K562 (cell line): ENCODE data around the gene FCAMR. TPM values are rescaled to one million over a fixed set of nuclear protein-coding genes. Genes with fewer than 3 reads are reported as not detected.
A peak's percentile ranks its signal among the peaks of the same experiment; 100 is the strongest.

Experiments
- ATAC-seq: fragments of 200-7000 bp; cut with Tn5 transposase; 3 replicates; pipeline ENCODE4 v1.9.1; 2020; ENCODE audit warnings: moderate library complexity
- BruUV-seq: library from RNA; stranded (reverse); fragments of 400-500 nt; replicated peaks from 2 replicates; lab custom pipeline; 2021; lab: Mats Ljungman, UMichigan
- CTCF ChIA-PET: fragments of 300-600 bp; formaldehyde crosslinking; extraction: SDS; loops from one replicate; lab custom pipeline; 2021; ENCODE audit warnings: low intra/inter-chr PET ratio; lab: Yijun Ruan, JAX
- POLR2A ChIA-PET: fragments of 300-600, 350-650 bp; sonication (Branson Sonifier 250); formaldehyde crosslinking; extraction: SDS; loops from one replicate; lab custom pipeline; 2021; ENCODE audit warnings: antibody characterized with exemption, inconsistent platforms; lab: Yijun Ruan, JAX
- DNase-seq, 4 experiments: peaks; one replicate each; pipeline versions ENCODE4 v3.0.0 to v3.0.0-alpha.2; 2011 to 2018; ENCODE audit warnings: low spot score in 3 of 4, mixed read lengths in 3 of 4; ENCODE audit errors: extremely low read depth in 1 of 4
- FAIRE-seq: peaks from 2 replicates; lab custom pipeline; 2011; peaks lifted over from hg19 to GRCh38; lab: Jason Lieb, UNC
- H2AFZ ChIP-seq: 2 replicates; pipeline ENCODE4 v1.6.0; 2011; ENCODE audit warnings: low read depth, low read length, control low read depth, inconsistent platforms
- H3K27ac ChIP-seq: fragments of 200-600 bp; 3 replicates; pipeline ENCODE4 v1.8.0; 2011; ENCODE audit warnings: low read depth, mild to moderate bottlenecking, control low read depth, inconsistent platforms, low read length, moderate library complexity, mixed read lengths; ENCODE audit errors: extremely low read depth
- H3K27me3 ChIP-seq, 2 experiments: fragments of 300-600 bp in 1 of 2; 2 replicates in 1 of 2; 3 replicates in 1 of 2; pipeline versions ENCODE4 v1.6.0 to v1.8.0; 2011; ENCODE audit warnings: inconsistent platforms in 2 of 2, low read length in 2 of 2, mild to moderate bottlenecking in 1 of 2, mixed read lengths in 1 of 2, moderate library complexity in 1 of 2; ENCODE audit not compliant: control insufficient read depth in 2 of 2, insufficient read depth in 2 of 2
- H3K36me3 ChIP-seq: fragments of 300-600 bp; 3 replicates; pipeline ENCODE4 v1.8.0; 2011; ENCODE audit warnings: mild to moderate bottlenecking, low read length, inconsistent platforms; ENCODE audit not compliant: control insufficient read depth, insufficient read depth
- H3K4me1 ChIP-seq, 2 experiments: fragments of 200-600 bp in 1 of 2; replicated peaks in 1 of 2; 2 replicates in 1 of 2; 3 replicates in 1 of 2; pipeline versions ENCODE4 v1.5.1 to v1.8.0; 2011; ENCODE audit warnings: inconsistent platforms in 2 of 2, low read length in 2 of 2, mild to moderate bottlenecking in 1 of 2, mixed read lengths in 1 of 2, moderate library complexity in 1 of 2; ENCODE audit not compliant: control insufficient read depth in 2 of 2, insufficient read depth in 2 of 2
- H3K4me2 ChIP-seq: 2 replicates; pipeline ENCODE4 v1.6.1; 2011; ENCODE audit warnings: low read length, control low read depth, inconsistent platforms, mixed read lengths; ENCODE audit not compliant: insufficient read depth
- H3K4me3 ChIP-seq: fragments of 200-600 bp; sonication (generic), shearing (Covaris generic); 2 replicates; pipeline ENCODE4 v1.5.1; 2016; ENCODE audit warnings: control low read depth, inconsistent platforms
- H3K79me2 ChIP-seq: fragments of 200-600 bp; 3 replicates; pipeline ENCODE4 v1.8.0; 2011; ENCODE audit warnings: low read length, inconsistent platforms; ENCODE audit not compliant: control insufficient read depth, insufficient read depth
- H3K9ac ChIP-seq, 2 experiments: 2 replicates each; pipeline versions ENCODE4 v1.6.0 to v1.6.1; 2011; ENCODE audit warnings: low read depth in 2 of 2, low read length in 2 of 2, control low read depth in 1 of 2, inconsistent platforms in 1 of 2, mild to moderate bottlenecking in 1 of 2, mixed read lengths in 1 of 2; ENCODE audit not compliant: insufficient read depth in 1 of 2
- H3K9me1 ChIP-seq: one replicate; pipeline ENCODE4 v1.6.0; 2011; ENCODE audit warnings: inconsistent platforms, mild to moderate bottlenecking, low read length, moderate library complexity; ENCODE audit not compliant: control insufficient read depth, insufficient read depth
- H3K9me3 ChIP-seq: replicated peaks from 2 replicates; pipeline ENCODE4 v1.5.1; 2011; ENCODE audit warnings: low read depth, low read length, inconsistent platforms; ENCODE audit not compliant: control insufficient read depth, insufficient read depth
- H4K20me1 ChIP-seq: replicated peaks from 2 replicates; pipeline ENCODE4 v1.6.1; 2011; ENCODE audit warnings: low read length, inconsistent platforms, mixed read lengths; ENCODE audit not compliant: control insufficient read depth, insufficient read depth
- CGGBP1 ChIP-seq: fragments of 250-450 bp; sonication (Bioruptor Pico); IDR thresholded peaks from 2 replicates; pipeline ENCODE4 v1.9.0; 2021; ENCODE audit warnings: mild to moderate bottlenecking
- COPS2 ChIP-seq: fragments of 450-650 bp; conservative IDR thresholded peaks from 2 replicates; pipeline ENCODE4 v1.6.1; 2016; ENCODE audit warnings: mild to moderate bottlenecking, moderate library complexity
- CSDE1 ChIP-seq, 2 experiments: fragments of 450-650 bp; IDR thresholded peaks; 2 replicates each; pipeline ENCODE4 v1.6.1; 2016; ENCODE audit warnings: mild to moderate bottlenecking in 1 of 2
- MTA2 ChIP-seq: fragments of 450-650 bp; IDR thresholded peaks from 2 replicates; pipeline ENCODE4 v1.6.1; 2016; ENCODE audit warnings: low read depth
- NFATC3 ChIP-seq: fragments of 450-650 bp; IDR thresholded peaks from 2 replicates; pipeline ENCODE4 v1.6.1; 2017; ENCODE audit warnings: mild to moderate bottlenecking
- PHB ChIP-seq: fragments of 250-450 bp; sonication (Bioruptor Pico); IDR thresholded peaks from 2 replicates; pipeline ENCODE4 v1.5.0; 2021
- SMAD1 ChIP-seq: fragments of 150-350 bp; IDR thresholded peaks from 2 replicates; pipeline ENCODE4 v1.6.1; 2014; ENCODE audit warnings: low read length, low read depth; ENCODE audit not compliant: partially characterized antibody
- SRSF7 ChIP-seq: fragments of 200-400 bp; formaldehyde crosslinking; optimal IDR thresholded peaks from 2 replicates; pipeline ENCODE3; 2017; ENCODE audit warnings: mild to moderate bottlenecking, low read depth, low read length
- ZNF408 ChIP-seq: fragments of 250-450 bp; sonication (Bioruptor Pico); IDR thresholded peaks from 2 replicates; pipeline ENCODE4 v1.4.0; 2020; ENCODE audit warnings: low read depth, mild to moderate bottlenecking, moderate library complexity
- WGBS: fragments of 100-300 bp; shearing (Covaris generic); methylation state at CpG from one replicate; pipeline ENCODE4 v1.1.6; 2016; ENCODE audit warnings: low coverage, mixed read lengths; ENCODE audit not compliant: insufficient coverage; ENCODE audit errors: missing lambda C conversion rate; 5-methylcytosine and 5-hydroxymethylcytosine counted together
- in situ Hi-C: fragments of 300-500 bp; cut with MboI; formaldehyde crosslinking; loops from 4 replicates; pipeline ENCODE4 v1.15.0; 2018; ENCODE audit warnings: inconsistent platforms, mixed read lengths
- intact Hi-C: fragments of 100-400 bp; cut with micrococcal nuclease; formaldehyde crosslinking; loops from 2 replicates; pipeline ENCODE4 v1.14.2; 2022
- polyA plus RNA-seq, 8 experiments: library from polyadenylated mRNA; depleted of rRNA in 4 of 8; stranded (reverse) in 5 of 8; unstranded in 3 of 8; fragments of >200 nt; fragmentation: Nextera tagmentation in 2 of 8; fragmentation: Illumina TruSeq in 1 of 8; extraction: Ambion mirVana in 2 of 8; extraction: Trizol in 1 of 8; gene quantifications; 2 replicates each; pipeline versions ENCODE4 v1.2.1 to v1.2.3, GENCODE V29; 2011 to 2014; ENCODE audit warnings: inconsistent platforms in 1 of 8, missing spikeins in 1 of 8
- total RNA-seq, 7 experiments: library from RNA; depleted of rRNA in 6 of 7; stranded (reverse); fragments of >200 nt in 6 of 7; fragmentation: Illumina TruSeq in 2 of 7; extraction: Trizol in 2 of 7; gene quantifications; 2 replicates each; pipeline versions ENCODE4 v1.2.1 to v1.2.3, GENCODE V29; 2011 to 2021; ENCODE audit warnings: low replicate concordance in 1 of 7

Gene FCAMR
- total and polyA plus RNA-seq, 9 of the 15 experiments (the other 6 are each of a cell fraction or from before 2014, with no cell fraction given): not detected

DNA sequence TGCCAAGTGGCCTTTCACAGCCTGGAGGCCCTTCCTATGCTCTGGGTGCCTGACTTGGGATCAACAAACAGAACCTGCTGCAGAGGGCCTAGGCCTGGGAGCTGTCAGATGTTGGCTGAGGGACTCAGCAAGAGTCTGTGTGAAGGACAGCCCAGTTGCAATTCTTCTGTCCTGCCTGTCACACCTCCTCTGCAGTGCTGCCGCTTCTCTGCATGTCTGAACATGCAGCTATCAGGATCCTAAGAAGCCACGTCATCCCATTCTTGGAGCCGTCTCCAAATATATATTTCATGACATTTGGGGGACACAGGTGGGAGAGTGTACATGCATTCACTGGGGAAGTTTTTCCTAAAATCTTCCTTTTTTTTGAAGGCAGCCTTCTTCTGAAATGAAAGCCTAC, 8.6 kb downstream of the FCAMR start:
- Histone ChIP-seq H3K4me3 (no peak overlapping the region), H3K79me2 (no peaks in the 10 kb centered on the region), H3K36me3 (no peaks in the 10 kb centered on the region), H3K27me3 (no peaks in the 10 kb centered on the region), H3K9me3 (no peaks in the 10 kb centered on the region), H3K9ac (0 out of 4 replicates have a peak overlapping the region, but pooled peaks of 1 of the 2 experiments have one; percentile 28), H3K4me1 (peaks cover 3 to 5% of the 10 kb centered on the region in 2 experiments; a peak in 2 of 5 replicates), H4K20me1 (no peaks in the 10 kb centered on the region), H3K4me2 (no peak overlapping the region), H2AFZ (no peak overlapping the region), H3K27ac (no peak overlapping the region), H3K9me1 (no peaks in the 10 kb centered on the region)
- ATAC-seq (no peak), DNase-seq (no peak), FAIRE-seq (peak; percentile 6)
- 47% methylated on average over 3 of the region's 3 CpGs for WGBS
- in situ Hi-C loops (no loop called here), intact Hi-C loops (no loop called here)
- POLR2A ChIA-PET: interaction anchor here (0.7 to 2.0 kb wide), 6 partner anchors 9 to 20 kb away, joined by 3 to 7 read pairs (median 4); partner anchors contain the start of gene FCAMR
- CTCF ChIA-PET: no interaction called here
- TF ChIP-seq SRSF7 (no peak), MTA2 (no peak), CSDE1 (IDR thresholded peaks at IDR 0.05) (no peak), SMAD1 (no peak), CGGBP1 (CRISPR knock-in tag) (no peak), PHB (no peak), NFATC3 (no peak), ZNF408 (no peak), COPS2 (no peak)
- BruUV-seq: no TSS peak
